ENCODE results near the gene KRT7. TPM values are rescaled to one million over a fixed set of nuclear protein-coding genes. Genes with fewer than 3 reads are reported as not detected.

Gene KRT7
- polyA plus RNA-seq, 3 donors, result 35.1 to 109 (median 56.3) TPM

DNA sequence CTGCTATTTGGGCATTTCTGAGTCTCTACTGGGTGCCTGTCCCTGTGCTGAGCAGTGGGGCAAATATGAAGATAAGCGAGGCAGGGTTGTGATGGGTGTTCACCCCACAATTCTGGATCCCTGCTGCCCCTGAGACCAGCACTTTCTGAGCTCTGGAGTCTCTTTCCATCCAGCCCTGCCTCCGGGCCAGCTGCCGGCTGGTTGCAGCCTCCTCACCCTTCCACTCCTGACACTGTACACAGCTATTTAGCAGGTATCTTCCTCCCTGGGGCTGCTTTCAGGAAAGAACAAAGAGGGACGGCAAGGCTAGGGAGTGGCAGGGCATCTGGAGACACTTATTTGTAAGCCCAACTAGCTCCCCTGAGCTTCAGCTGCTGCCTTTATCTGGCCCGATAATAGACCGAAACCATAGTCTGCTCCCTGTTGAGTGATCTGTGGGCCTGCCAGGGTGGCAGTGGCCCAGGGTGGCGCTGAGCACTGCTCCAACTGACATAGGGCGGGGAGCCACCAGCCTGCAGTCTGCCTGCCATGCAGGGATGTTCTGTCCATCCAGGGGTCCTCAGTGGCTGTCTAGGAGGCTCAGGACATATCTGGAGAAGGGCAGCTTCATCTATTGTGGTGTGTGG lies 33.6 kb upstream of the KRT7 start:
- no peak for DNase-seq (ENCODE audit: low read depth in 3 of 3, low spot score in 2 of 3)

DNA sequence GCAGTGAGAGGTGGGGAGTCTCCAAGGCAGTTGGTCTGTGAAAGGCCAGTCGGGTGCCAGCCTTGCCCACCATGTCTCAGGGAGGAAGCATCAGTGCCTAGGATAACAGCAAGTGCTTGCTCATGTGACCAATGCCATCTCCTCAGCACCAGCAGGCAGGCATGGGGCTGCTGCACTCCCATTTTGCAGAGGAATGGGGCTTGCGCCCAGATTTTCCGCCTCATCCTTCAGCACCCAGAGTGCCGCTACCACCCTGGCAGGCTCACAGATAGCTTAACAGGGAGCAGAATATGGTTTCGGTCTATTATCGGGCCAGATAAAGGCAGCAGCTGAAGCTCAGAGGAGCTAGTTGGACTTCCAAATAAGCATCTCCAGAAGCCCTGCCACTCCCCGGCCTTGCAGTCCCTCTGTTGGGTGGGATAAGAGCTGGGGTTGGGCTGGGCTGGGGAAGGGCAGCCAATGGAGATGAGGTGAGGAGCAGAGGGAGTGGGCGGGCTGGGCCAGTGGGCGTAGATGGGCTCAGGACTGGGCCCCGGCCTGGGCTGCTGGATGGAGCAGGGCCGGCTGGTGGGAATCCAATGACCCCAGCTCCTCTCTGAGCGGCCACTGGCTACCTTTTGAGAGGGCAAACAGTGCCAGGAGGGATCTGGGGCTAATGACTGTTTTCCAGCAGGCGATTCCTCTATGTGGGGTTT lies 32.8 kb upstream of the KRT7 start:
- no peak for DNase-seq (ENCODE audit: low read depth in 3 of 3, low spot score in 2 of 3)

DNA sequence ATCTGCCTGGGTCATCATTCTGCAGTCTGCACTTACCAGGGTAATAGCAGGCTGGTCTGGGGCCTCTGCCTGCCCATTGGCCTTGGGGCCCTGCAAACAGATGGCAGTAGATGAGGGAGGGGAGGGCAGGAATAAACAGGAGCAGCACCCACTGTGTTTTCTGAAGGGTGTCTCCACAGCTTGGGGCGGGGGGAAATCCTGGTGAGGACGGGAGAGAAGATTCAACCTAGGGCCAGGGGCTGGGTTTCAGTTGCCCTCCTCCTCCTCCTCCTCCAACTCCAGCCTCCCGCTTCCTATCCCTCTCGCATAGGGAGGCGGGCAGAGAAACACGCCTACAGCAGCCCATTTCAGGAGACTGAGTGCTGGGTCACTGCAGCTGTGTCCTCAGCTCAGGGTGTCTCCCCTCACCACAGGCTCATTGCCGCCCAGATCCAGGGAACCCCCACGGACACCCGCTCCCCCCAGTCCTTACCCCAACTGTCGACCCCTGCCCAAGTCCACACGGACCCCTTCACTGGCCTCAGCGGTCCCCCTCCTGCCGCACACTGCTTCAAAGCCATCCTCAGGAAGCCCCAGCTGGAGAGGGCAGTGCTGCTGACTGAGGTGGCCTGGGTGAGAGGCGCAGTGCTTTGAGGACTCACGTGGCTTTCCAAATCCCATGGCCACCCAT lies 32.1 kb upstream of the KRT7 start:
- no peak for DNase-seq (ENCODE audit: low read depth in 3 of 3, low spot score in 2 of 3)

DNA sequence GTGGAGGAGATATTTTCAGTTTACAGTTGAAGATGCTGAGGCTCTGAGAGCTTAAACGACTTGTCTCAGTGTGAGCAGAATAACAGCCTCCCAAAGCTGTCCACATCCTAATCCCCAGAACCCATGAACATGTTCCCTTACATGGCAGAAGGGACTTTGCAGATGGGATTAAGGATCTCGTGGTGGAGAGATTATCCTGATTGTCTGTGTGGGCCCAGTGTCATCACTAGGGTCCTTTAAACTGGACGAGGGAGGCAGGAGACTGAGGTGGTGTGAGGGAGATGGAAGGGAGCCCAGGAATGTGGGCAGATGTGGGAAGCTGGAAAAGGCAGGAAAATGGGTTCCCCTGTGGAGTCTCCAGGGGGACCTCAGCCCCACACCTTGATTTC lies 31.6 kb upstream of the KRT7 start:
- no peak for DNase-seq (ENCODE audit: low read depth in 3 of 3, low spot score in 2 of 3)

DNA sequence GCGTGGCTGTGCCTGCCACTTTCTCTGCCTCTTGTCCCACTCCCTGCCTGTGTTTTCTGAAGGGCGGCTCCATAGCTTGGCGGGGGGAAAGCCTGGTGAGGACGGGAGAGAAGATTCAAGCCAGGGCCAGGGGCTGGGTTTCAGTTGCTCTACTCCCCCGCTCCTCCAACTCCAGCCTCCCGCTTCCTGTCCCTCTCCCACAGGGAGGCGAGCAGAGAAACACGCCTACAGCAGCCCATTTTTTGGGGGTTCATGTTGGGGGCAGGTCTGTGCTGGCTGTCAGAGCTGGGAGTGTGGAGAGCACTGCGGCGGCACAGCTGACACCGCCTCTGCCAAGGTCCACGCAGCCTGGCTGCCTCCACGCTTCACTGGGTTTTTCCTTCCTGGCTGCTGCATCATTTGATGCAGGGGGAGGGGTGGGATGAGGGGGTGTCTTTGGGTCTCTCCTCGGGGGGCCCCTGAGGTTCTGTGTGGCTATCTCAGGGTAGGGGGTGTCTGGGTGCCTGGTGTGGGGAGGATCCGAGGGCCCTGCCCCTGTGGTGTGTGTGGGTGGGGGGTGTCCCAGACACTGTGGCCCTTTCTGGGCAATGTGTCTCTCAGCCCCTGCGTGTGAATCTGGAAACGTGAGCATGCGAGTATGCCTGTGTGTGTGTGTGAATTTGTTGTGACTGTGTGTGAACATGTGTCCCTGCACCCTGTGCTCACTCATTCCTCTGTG lies 30.5 kb upstream of the KRT7 start:
- DNase-seq (ENCODE audit: low read depth in 3 of 3, low spot score in 2 of 3), result peak in 1 of 3 donors; percentile 57

DNA sequence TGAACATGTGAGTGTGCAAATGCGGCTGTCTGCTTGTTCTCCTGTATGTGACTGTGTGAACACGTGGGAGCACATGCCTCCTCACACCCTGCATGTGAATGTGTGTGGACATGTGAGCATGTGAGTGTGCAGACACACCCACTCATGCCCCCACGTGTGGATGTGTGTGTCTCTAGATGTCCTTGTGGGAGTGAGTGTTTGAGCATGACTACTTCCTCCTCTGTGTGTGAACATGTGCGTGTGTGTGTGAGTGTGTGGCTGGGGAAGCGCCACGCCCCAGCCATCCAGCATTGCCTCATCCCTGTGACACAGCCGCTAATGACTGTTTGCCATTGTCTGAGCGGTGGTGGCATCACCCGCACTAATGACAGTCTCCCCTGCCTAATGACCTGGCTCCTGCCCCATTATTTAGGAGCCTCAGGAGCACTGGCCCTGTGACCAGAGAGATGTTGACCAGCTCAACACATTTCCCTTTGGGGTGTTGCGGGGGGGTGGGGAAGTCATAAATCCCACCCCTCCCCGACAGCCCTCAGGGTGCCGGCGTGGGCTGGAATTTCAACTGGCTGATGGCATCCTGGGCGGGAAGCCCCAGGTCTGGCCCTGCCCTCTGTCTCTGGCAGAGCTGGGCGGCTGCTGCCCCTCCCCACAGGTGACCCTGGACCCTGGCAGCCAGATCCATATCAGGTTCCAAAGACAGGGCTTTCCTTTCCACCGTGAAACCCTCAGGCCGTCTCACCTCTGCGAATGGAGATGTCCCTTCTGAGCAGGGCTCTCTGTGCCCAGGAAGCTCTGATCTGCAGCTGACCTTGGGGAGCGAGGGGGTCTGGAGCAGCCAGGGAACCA lies 29.7 kb upstream of the KRT7 start:
- DNase-seq (ENCODE audit: low read depth in 3 of 3, low spot score in 2 of 3), result peak in 2 of 3 donors; percentile 67 to 68

DNA sequence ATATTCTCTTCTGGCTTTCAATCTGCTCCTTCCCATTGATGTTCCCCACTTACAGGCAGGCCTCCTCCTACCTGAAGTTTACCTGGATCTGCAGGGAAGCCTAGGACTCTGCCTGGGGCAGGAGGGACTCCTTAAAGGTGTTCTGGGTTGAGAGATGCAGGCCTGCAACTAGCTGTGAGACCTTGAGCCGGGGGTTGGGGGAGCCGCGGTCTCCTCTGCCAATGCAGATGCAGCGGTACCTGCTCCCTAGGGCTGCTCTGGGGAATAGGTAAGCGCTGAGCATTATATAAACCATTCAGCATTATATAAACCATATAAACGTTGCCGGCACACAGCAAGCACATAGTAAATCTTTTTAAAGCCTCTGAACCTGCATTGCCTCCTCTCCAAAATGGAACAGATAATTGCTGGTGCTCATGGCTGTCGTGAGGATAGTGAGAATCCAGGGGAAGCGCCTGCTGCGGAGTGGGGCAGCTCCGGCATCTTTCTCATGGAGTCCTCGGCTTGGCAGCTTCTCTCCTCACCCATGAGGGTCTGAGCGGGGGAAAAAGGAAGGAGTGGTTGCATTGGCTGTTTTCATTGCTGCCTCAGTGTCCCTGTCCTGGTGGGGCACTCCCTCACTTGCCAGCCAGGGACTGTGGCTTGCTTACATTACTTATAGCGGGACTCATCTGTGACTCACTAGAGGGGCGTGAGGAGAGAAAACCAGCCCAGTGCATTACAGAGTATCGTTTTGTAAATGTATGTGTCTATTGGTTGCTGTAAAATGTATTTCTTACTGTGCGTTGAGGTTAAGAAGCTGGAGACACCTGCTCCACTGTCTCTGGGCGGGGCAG lies 28.7 kb upstream of the KRT7 start:
- DNase-seq (ENCODE audit: low read depth in 3 of 3, low spot score in 2 of 3), result no peak

DNA sequence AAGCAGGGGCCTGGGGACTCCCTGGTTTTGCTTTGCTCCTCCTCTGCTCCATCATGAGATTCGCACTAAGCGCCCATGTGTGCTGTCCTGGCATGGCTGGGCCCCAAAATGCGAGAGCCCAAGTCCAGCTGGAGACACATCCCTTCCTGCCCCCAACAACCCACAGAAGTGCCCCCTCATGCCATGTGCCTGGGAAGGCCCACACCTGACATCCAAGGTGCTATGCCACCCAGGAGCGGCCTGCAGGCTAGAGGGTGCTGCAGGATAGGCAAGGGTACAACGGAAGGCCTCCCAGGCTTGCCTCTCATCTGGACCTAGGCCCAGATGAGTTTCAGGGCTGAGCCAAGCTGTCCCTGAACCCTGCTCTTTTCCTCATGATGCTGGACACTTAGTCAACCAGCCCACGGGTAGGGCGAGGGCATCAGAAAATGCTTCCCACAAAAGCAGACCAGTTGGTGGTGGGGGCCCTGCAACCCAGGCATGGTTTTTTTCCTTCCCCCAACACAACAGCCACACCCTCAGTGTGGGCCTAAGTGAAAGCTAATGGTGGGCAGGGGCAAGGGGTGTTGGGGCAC lies 28.0 kb upstream of the KRT7 start:
- DNase-seq (ENCODE audit: low read depth in 3 of 3, low spot score in 2 of 3), result no peak

DNA sequence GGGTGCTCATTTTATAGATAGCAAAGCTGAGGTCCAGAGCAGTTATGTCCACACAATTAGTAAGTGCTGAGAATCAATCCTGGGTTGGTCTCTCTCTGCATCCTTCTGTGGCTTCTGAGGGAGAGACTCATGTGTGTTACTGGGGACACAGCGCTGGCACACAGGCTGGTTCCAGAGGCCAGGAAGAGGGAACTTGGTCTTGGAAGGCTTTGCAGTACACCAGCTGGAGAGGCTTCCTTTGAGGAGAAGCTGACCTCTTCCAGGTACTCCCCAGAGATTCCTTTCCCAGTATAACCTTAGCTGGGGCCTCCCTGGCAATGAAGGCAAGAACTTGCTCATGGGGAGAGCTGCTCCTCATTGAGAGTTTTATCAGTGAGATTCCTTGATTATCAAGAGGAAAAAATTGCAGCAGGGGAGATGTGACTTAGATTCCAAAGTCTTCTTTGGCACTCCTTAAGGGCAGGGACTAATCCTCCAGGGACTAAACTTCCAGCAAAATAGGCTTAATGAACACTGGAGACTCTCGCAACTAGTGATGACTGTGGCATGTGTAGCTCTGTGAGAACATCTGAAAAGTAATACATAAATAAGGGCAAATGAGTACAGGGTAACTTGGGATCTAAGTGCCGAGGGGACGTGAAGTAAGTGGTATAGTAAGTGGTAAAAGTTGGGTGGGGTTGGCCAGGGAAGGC lies 27.3 kb upstream of the KRT7 start:
- DNase-seq (ENCODE audit: low read depth in 3 of 3, low spot score in 2 of 3), result no peak

DNA sequence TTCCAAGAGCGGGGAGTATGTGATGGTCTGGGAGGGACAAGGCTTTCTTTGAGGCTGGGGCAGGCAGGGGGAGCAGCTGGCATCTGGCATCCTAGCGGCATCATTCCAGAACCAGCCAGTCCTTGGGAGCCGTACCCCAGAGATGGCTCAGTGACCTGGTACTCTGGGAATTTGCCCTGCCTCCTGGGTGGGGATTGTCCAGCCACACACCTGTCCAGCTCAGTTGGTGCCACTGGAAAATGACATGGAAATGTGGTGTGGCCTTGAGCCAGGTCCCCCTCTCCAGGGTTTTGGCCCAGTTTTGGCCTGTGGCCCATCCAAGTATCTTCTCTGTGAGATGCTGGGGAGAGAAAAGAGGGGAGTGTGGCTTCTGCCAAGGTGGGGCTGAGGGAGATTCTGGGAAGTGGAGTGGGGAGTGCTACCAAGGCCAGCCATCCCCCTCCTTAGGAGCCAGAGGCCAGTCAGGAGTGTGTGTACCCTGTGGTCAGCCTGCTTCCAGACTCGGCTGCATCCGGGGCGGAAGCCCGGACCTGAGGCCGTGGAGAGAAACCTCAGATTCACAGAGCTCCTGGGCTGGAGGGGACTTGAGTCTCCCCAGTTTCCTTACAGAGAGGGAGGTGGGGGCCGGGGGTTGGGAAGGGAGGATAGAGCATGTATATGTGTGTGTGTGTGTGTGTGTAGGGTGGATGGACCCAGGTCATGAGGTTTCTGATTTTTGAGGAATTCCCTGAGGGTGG lies 26.6 kb upstream of the KRT7 start:
- no peak for DNase-seq (ENCODE audit: low read depth in 3 of 3, low spot score in 2 of 3)

DNA sequence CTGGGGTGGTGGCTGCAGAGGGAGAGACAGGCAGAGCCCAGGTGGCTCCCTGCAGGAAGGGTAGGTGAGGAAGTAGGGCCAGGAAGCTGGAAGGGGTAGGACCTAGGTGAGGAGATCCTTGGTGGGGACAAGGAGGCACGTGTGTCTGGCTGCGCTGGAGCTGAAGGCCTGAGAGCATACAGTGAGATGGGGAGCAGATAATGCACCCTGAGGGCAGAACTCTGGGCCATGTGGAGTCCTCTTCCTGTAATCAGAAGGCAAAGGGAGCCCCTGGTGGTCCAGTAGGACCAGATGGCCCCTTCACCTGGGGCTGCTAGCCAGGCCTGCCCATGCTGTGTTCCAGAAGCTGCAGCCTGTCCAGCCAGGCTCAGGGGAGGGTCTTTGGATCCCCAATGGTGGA lies 25.9 kb upstream of the KRT7 start:
- DNase-seq (ENCODE audit: low read depth in 3 of 3, low spot score in 2 of 3), result no peak

DNA sequence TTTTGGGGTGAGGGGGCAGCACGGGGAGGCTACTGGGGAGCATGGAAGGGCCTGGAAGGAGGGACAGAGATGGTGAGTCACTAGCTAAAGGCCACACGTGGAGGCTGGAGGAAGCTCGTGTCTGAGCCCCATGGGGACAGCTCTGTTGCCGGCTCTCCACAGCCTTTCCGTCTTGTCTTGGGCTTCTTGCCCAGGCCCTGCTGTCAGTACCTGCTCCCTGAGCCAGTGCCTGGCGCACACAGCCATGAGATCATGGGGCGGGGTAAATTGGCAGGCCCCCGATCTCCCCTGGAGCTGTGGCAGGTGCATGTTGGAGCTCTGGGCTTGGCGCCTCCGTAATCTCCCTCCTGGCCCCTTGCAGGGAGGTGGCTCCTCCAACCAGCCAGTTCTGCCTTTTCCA lies 25.1 kb upstream of the KRT7 start:
- DNase-seq (ENCODE audit: low read depth in 3 of 3, low spot score in 2 of 3), result no peak

DNA sequence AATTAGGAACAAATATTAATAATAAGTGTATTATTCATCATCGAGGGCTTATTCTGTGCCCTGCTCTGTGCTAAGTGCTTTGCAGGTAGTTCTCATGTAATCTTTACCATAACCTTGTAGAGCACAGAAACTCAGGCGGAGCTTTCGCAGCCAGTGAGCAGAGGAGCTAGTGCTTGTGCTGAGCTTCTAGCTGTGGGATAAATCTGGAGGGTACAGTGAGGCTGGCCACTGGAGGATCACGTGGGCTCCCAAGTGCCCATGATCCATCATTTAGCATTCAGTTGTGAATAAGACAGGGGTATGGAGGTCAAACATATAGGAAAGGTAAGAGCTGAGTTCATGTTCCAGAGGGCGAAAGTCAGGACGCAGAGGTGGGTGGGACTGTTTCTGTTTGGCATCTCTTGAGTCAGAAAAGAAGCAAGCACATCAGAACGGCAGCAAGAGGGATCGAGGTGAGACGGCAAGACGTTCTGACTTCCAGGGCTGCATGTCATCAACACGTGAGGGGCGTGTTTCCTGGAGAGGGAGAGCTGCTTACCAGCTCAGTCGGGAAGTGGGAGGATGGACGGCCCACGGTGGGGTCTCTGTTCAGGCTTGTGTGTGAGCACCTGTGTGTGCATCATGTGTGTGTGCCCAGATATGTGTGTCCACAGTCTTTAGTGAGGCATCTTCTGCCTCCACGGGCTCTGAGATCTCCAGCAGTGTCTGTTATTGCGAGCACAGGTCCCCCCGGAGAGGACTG lies 24.4 kb upstream of the KRT7 start:
- DNase-seq (ENCODE audit: low read depth in 3 of 3, low spot score in 2 of 3), result no peak

DNA sequence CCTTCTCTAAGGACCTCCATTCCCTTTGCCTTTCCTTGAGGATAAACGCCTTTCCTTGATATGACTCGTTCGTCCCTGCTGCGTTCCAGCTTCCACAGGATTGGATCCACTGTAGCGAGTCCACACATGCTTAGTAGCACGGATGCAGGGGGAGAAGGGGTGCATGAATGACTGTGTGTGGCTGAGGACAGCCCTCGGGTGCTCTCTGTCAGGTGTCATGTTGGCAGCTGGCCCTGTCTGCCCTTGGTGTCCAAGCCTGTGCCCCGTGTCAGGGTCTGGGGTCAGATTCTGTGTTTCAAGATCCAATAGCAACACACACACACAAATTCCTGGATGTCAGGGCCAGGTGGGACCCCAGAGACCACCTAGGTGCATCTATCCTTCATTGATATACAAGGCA lies 23.7 kb upstream of the KRT7 start:
- no peak for DNase-seq (ENCODE audit: low read depth in 3 of 3, low spot score in 2 of 3)

DNA sequence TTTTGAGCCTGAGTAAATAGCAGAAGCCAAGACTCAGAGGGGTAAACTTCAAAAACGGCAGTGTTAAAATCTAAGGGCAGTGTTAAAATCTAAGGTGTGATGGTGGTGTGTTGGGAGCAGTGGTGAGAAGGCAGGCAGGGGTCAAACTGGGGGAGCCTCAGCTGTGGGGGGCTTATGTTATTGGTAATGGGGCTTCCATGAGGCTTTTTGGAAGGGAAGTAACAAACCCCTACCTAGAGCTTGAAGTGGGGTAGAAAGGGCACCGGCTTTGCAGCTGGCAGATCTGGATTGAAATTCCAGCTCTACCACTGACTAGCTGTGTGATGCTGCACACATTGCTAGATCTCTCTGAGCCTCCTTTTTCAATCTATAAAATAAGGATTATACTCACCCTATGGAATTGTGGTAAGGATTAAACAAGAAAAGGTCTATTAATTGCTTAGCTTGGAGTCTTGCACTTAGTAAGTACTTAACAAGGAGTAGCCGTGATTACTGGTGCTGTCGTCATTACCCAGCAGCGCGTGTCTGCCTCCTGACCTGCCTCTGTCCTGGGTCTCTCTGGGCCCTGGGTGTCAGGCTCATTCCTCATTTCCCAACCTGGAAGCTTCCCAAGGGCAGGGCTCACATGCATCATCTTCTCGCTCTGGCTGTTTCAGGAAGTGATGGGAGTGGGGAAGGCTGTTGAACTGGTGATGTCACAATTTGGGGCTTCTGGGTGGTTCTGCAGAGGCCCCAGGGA lies 22.7 kb upstream of the KRT7 start:
- DNase-seq (ENCODE audit: low read depth in 3 of 3, low spot score in 2 of 3), result no peak

DNA sequence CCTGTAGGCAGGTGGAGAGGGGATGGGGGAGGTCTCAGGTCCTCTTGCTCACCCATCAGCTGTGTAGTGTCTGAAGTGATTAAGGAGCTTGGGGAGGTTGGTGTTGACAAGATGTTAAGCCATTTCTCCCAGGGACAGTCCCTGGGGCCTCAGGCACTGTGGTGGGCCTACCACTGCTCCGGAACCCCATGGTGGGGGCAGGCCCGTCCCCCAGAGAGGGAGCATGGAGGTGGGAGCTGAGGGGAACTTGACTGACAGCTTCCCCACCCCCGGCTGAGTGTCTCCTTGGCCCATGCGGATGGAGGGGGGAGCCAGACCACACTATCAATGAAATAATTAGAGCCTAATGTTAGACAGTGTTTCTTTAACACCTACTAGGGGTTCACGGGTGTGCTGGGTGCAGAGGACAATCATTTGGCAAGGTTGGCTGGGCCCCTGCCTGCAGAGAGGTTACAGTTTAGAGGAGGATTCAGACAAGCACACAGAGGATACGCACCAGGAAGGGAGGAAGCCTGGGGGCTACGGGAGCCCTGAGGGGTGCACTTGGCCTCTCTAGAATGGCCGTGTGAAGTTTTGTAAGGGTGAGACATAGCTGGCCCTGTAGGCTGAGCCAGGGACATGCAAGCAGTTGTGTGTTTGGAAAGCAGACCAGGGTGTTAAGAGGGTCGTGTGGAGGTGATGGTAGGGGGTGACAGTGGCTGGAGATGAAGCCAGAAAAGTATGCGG lies 22.0 kb upstream of the KRT7 start:
- DNase-seq (ENCODE audit: low read depth in 3 of 3, low spot score in 2 of 3), result no peak
